Activated CD4-positive, alpha-beta memory T cell treated with anti-CD3 and anti-CD28 coated beads, Interleukin-2, amount 10 ng/mL, durations not matched to agents 7 days and 5 days (primary cell): ENCODE results near the gene CFAP46. TPM values are rescaled to one million over a fixed set of nuclear protein-coding genes. Genes with fewer than 3 reads are reported as not detected.
"Not testable (repeated sequence)": the region's sequence is repeated elsewhere in the genome, so short reads cannot be mapped to it uniquely, and the experiment has no call there.

Source experiments
- CTCF ChIA-PET: fragments of 350-600 bp; sonication (Branson Sonifier 250); formaldehyde crosslinking; loops from one replicate; lab custom pipeline; 2021; ENCODE audit warnings: antibody characterized with exemption, inconsistent platforms; lab: Charles Lee
- POLR2A ChIA-PET: fragments of 350-600 bp; sonication (Branson Sonifier 250); formaldehyde crosslinking; loops from one replicate; lab custom pipeline; 2021; ENCODE audit warnings: antibody characterized with exemption; lab: Charles Lee
- DNase-seq: peaks from one replicate; pipeline ENCODE4 v3.0.0-alpha.2; 2020
- H3K27ac Mint-ChIP-seq: one replicate; pipeline ENCODE4 v1.8.0; 2021; ENCODE audit warnings: mild to moderate bottlenecking, mixed read lengths
- H3K27me3 Mint-ChIP-seq: one replicate; pipeline ENCODE4 v1.8.0; 2021; ENCODE audit warnings: mixed read lengths
- H3K36me3 Mint-ChIP-seq: one replicate; pipeline ENCODE4 v1.8.0; 2021; ENCODE audit warnings: low read depth, mixed read lengths
- H3K4me1 Mint-ChIP-seq: one replicate; pipeline ENCODE4 v1.8.0; 2021; ENCODE audit warnings: mixed read lengths
- H3K4me3 Mint-ChIP-seq: one replicate; pipeline ENCODE4 v1.8.0; 2021; ENCODE audit warnings: mild to moderate bottlenecking, mixed read lengths
- H3K9me3 Mint-ChIP-seq: one replicate; pipeline ENCODE4 v1.8.0; 2021; ENCODE audit warnings: mixed read lengths
- total RNA-seq, 2 experiments: library from RNA; stranded (reverse); gene quantifications; one replicate each; pipeline ENCODE4 v1.2.3, GENCODE V29; 2021

CFAP46 gene
- total RNA-seq, 2 experiments from 2014 or later = not detected

- H3K27me3 Mint-ChIP-seq, H3K27ac Mint-ChIP-seq, POLR2A ChIA-PET, H3K9me3 Mint-ChIP-seq, H3K4me3 Mint-ChIP-seq, CTCF ChIA-PET, H3K36me3 Mint-ChIP-seq, DNase-seq, H3K4me1 Mint-ChIP-seq: not testable (repeated sequence)
These were observed 144.4 kb downstream of the CFAP46 start for GRCh38 chr10:132797986-132798385.

DNA sequence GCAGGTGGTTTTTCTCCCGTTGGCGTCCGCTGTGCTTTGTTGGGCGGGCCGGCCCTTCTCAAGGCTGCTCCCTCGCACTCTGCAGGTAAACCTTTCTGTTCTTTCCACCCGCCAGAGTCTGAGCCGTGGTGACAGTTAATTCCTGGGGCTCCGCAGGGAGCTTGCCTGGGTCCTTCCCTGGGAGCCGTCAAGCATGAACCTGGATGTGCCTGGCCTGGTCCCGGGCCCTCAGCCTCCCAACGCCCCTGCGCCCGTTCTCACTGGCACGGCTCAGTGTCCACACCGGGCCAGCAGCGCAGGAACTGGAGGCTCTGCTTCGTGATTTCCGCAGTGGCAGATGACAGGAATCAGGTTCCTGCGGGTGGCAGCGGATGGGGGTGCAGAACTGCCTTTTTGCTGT lies 145.5 kb downstream of the CFAP46 start:
- Mint-ChIP-seq H3K9me3 (no peaks in the 10 kb centered on the region), H3K27ac (no peak overlapping the region), H3K27me3 (no peaks in the 10 kb centered on the region), H3K36me3 (no peaks in the 10 kb centered on the region), H3K4me3 (no peak overlapping the region), H3K4me1 (no peaks in the 10 kb centered on the region)
- POLR2A ChIA-PET = no interaction called here
- no peak for DNase-seq
- CTCF ChIA-PET = no interaction called here

GRCh38 chr10:132793871-132794849 lies 148.2 kb downstream of the CFAP46 start:
- no peaks in the 10 kb centered on the region for H3K9me3 Mint-ChIP-seq
- POLR2A ChIA-PET = no interaction called here
- no peaks in the 10 kb centered on the region for H3K4me1 Mint-ChIP-seq
- no peaks in the 10 kb centered on the region for H3K36me3 Mint-ChIP-seq
- CTCF ChIA-PET = no interaction called here
- no peak overlapping the region for H3K4me3 Mint-ChIP-seq
- DNase-seq = no peak
- H3K27me3 Mint-ChIP-seq = no peaks in the 10 kb centered on the region
- H3K27ac Mint-ChIP-seq = no peak overlapping the region

- H3K27ac Mint-ChIP-seq = no peak overlapping the region
These were observed 149.2 kb downstream of the CFAP46 start for GRCh38 chr10:132793213-132793612.

DNA sequence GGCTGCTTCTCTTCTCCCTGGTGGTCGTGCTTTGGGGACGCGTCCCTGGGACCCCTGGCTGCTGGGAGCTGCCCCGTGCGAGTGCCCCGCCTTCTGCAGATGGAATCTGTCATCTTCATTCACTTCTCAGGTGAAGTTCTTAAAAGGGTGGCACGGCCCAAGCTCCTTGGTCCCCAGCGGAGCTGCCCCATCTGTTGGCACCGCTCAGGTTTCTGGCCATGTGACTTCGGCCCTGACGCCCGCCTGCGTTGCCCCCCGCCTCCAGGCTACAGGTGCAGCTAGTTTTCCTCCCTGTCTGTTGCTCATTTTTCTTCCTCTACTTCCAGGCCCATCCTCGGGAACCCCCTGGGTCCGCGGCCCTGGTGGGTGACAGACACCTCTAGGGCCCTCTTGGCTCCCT lies 149.6 kb downstream of the CFAP46 start:
- H3K4me1 Mint-ChIP-seq = no peaks in the 10 kb centered on the region
- ChIA-PET POLR2A (no interaction called here), CTCF (no interaction called here)
- DNase-seq = no peak
- no peak overlapping the region for H3K4me3 Mint-ChIP-seq
- H3K27ac Mint-ChIP-seq = no peak overlapping the region
- H3K36me3 Mint-ChIP-seq = no peaks in the 10 kb centered on the region
- no peaks in the 10 kb centered on the region for H3K9me3 Mint-ChIP-seq
- peaks cover 3% of the 10 kb centered on the region for H3K27me3 Mint-ChIP-seq

More at GRCh38 chr10:132793213-132793612, 149.2 kb downstream of the CFAP46 start:
- no peak overlapping the region for H3K4me3 Mint-ChIP-seq
- POLR2A ChIA-PET = no interaction called here
- no peaks in the 10 kb centered on the region for H3K4me1 Mint-ChIP-seq
- CTCF ChIA-PET = no interaction called here
- DNase-seq = no peak
- H3K9me3 Mint-ChIP-seq = no peaks in the 10 kb centered on the region
- no peaks in the 10 kb centered on the region for H3K36me3 Mint-ChIP-seq
- H3K27me3 Mint-ChIP-seq = peaks cover 3% of the 10 kb centered on the region

- H3K4me3 Mint-ChIP-seq, DNase-seq, H3K4me1 Mint-ChIP-seq, H3K36me3 Mint-ChIP-seq, H3K9me3 Mint-ChIP-seq, H3K27ac Mint-ChIP-seq, H3K27me3 Mint-ChIP-seq, CTCF ChIA-PET, POLR2A ChIA-PET: not testable (repeated sequence)
These were observed 150.3 kb downstream of the CFAP46 start for GRCh38 chr10:132792099-132792498.

- Mint-ChIP-seq H3K27ac (no peak overlapping the region), H3K4me1 (no peaks in the 10 kb centered on the region), H3K4me3 (no peak overlapping the region), H3K9me3 (no peaks in the 10 kb centered on the region), H3K27me3 (peaks cover 4% of the 10 kb centered on the region), H3K36me3 (no peaks in the 10 kb centered on the region)
- POLR2A ChIA-PET = no interaction called here
- no peak for DNase-seq
- CTCF ChIA-PET = no interaction called here
These were observed 151.2 kb downstream of the CFAP46 start for GRCh38 chr10:132790934-132791829.

DNA sequence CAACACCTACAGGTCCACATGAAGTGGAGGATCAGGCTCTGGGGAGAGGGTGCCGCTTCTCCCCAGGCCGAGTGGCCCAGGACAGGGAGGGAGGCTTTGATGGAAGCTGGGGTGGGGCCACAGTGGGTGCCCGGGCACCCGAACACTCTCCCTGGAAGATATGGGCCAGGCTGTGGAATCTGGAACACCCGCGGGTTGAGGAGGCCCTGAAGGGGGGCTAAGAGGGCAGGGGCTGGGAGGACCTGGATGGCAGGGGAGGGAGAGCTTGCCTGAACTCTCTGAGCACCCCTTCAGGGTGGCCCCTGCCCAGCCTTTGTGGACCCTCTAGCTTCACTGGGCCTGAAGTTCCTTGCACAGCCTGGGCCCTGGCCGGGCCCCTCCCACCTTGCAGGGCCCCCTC lies 151.9 kb downstream of the CFAP46 start:
- H3K27ac Mint-ChIP-seq = no peak overlapping the region
- POLR2A ChIA-PET = no interaction called here
- CTCF ChIA-PET = no interaction called here
- no peaks in the 10 kb centered on the region for H3K36me3 Mint-ChIP-seq
- no peaks in the 10 kb centered on the region for H3K9me3 Mint-ChIP-seq
- H3K27me3 Mint-ChIP-seq = peaks cover 4% of the 10 kb centered on the region
- no peak for DNase-seq
- no peak overlapping the region for H3K4me3 Mint-ChIP-seq
- H3K4me1 Mint-ChIP-seq = no peaks in the 10 kb centered on the region

GRCh38 chr10:132789659-132790148 lies 152.7 kb downstream of the CFAP46 start:
- no peak overlapping the region for H3K27ac Mint-ChIP-seq
- H3K4me3 Mint-ChIP-seq = no peak overlapping the region
- H3K9me3 Mint-ChIP-seq = no peaks in the 10 kb centered on the region
- H3K27me3 Mint-ChIP-seq = peaks cover 4% of the 10 kb centered on the region
- CTCF ChIA-PET = no interaction called here
- no peaks in the 10 kb centered on the region for H3K4me1 Mint-ChIP-seq
- no peaks in the 10 kb centered on the region for H3K36me3 Mint-ChIP-seq
- DNase-seq = no peak
- POLR2A ChIA-PET = no interaction called here

DNA sequence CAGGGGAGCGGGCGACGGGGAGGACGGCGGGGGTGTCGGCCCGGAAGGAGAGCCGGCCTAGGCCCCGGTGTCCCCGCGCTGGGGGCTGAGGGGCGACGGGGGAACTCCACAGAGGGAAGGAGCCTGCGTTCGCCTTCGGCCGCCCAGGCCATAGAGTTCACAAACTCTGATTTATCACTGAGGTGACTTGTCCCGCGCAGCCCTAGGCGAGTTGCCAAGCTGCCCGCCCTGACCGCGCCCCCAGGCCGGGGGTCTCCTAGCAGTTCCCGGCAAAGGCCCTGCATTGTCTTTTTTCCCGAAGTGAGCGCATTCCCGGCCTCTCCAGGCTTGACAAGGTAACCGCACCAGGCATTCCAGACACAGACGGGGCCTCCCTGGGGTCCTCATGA lies 153.5 kb downstream of the CFAP46 start:
- ChIA-PET POLR2A (no interaction called here), CTCF (no interaction called here)
- Mint-ChIP-seq H3K27ac (no peak overlapping the region), H3K9me3 (no peaks in the 10 kb centered on the region), H3K27me3 (peaks cover 7% of the 10 kb centered on the region), H3K4me3 (no peak overlapping the region), H3K4me1 (no peaks in the 10 kb centered on the region), H3K36me3 (no peaks in the 10 kb centered on the region)
- DNase-seq = no peak

DNA sequence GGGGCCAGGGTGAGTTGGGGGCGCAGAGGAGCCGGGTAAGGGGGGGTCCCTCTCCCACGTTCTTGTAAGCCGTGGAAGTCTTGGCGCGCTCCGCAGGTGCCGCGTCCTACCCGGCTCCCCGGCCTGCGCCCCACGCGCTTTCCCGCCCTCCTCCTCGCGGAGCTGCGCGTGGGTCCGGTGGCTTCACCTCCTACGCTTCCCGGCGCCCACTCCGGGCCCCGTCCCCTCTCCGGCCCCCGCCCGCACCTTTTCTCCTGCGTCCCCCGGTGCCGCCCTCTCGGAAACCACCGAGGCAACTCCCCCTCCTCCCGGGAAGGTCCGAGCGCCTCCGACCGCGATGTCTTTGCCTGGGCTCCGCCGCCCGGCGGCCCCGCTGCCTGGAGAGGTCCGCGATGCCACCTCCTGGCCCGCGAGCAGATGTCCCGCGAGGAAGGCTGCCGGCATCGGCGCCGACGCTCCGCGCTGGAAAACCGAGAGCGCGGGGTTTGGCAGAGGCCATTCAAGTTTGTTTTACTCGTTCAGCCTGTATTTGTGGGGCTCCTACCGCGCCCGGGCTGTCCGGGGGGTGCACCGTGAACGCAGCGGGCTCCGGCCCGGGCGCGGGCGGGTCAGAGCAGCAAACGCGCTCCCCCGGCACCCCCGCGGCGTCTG lies 154.1 kb downstream of the CFAP46 start:
- Mint-ChIP-seq H3K9me3 (no peaks in the 10 kb centered on the region), H3K27ac (no peak overlapping the region), H3K4me3 (no peak overlapping the region), H3K4me1 (no peaks in the 10 kb centered on the region), H3K27me3 (peaks cover 11% of the 10 kb centered on the region), H3K36me3 (peaks cover 3% of the 10 kb centered on the region)
- CTCF ChIA-PET = no interaction called here
- POLR2A ChIA-PET = no interaction called here
- DNase-seq = no peak

DNA sequence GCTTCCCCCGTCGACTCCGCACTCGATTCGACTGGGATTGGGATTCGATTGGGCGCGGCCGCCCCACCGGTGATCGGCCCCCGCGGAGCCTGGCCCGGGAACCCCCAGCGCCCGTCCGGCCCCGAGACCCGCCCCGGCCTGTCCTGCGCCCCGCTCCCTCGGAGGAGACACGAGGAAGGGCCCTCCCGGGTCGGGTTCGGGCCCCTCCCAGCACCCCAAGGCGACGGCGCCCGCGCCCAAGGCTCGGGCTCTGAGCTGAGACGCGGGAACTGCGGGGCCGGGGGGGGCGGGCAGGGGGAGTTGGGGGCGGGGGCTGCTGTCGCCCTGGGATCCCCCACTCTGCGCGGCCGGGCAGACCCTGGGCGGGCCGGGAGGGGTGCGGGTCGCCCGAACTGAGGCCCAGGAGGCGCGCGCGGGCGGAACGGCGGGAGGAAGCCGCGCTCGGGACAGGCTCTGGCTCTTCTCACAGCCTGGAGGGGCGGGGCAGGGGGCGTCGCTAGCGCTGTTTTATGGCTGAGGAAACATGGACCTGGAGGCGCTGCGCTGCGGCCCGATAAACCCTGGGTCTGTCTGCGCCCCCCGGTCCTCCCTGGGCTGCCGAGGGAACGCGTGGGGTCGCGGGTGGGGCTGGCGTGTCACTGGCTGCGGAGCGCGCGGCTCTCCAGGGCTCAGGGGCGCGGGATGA lies 154.7 kb downstream of the CFAP46 start:
- Mint-ChIP-seq H3K27me3 (peaks cover 16% of the 10 kb centered on the region), H3K9me3 (no peaks in the 10 kb centered on the region), H3K27ac (no peak overlapping the region), H3K36me3 (peaks cover 3% of the 10 kb centered on the region), H3K4me1 (no peaks in the 10 kb centered on the region), H3K4me3 (no peak overlapping the region)
- DNase-seq = no peak
- ChIA-PET POLR2A (no interaction called here), CTCF (no interaction called here)
